DMS153 treated with DMSO at 0.1 percent for 48 hours (cell line): ENCODE data around the gene PCBP4.
A peak's percentile ranks its signal among the peaks of the same experiment; 100 is the strongest.

Experiments
- DNase-seq: peaks from one replicate; lab custom pipeline; 2025; ENCODE audit not compliant: unreplicated experiment; lab: John Stamatoyannopoulos, UW

Gene PCBP4

GRCh38 chr3:51955893-51956770 lies 11.1 kb downstream of the PCBP4 start:
- no peak for DNase-seq

- no peak for DNase-seq
Measured at GRCh38 chr3:51955175-51955892, 11.9 kb downstream of the PCBP4 start, which contains the start of gene GPR62. Gene GPR62 (plus strand): TSS chr3:51955381. CDS start chr3:51955653, 272 bp downstream.

- DNase-seq = no peak
Measured at GRCh38 chr3:51954713-51955112, 12.5 kb downstream of the PCBP4 start.

GRCh38 chr3:51954105-51954504 lies 13.1 kb downstream of the PCBP4 start:
- no peak for DNase-seq

DNA sequence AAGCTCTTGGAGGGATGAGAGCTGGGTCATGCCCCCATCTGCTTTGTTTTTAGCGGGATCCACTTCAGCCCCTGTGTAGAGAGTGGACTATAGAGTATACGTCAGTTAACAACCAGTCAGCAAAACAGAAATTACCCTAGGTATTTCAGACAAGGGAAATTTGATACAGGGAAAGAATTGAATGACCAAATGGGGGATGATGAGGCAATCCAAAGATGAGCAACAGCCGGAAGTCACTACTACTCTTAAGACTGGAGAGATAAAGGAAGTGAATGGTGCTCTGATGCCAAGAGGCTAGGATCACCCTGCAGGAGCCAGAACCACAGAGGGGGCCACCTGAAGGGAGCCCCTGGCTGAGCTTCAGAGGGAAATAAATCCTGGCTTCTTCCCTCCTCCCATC lies 13.8 kb downstream of the PCBP4 start:
- peak; percentile 17 for DNase-seq

GRCh38 chr3:51950899-51951298 lies 16.4 kb downstream of the PCBP4 start:
- DNase-seq = no peak

DNA sequence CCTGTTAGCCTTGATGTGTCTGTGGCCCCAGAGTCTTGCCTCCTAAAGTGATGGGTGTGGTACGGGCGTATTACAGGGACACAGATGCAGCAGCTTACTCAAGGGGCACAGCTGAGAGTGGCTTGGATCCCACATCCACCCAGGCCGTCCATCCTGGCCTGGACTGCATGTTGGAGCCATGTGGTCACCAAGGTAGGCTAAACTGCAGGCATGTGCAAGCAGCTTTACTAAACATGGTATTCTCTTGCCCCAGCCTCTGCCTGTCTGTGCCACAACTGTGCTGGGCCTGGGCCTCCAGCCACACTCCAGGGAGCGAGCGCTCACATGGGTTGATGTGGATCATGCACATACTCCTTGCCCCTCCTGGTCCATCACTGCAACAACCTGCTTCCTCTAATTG lies 18.1 kb downstream of the PCBP4 start:
- no peak for DNase-seq

- no peak for DNase-seq
Measured at GRCh38 chr3:51948016-51948580, 19.2 kb downstream of the PCBP4 start.

- DNase-seq = no peak
Measured at GRCh38 chr3:51947215-51947900, 19.9 kb downstream of the PCBP4 start.

- DNase-seq = no peak
Measured at GRCh38 chr3:51946796-51947195, 20.5 kb downstream of the PCBP4 start.

GRCh38 chr3:51945926-51946705 lies 21.1 kb downstream of the PCBP4 start:
- DNase-seq = no peak

GRCh38 chr3:51945031-51945840 lies 22.0 kb downstream of the PCBP4 start:
- DNase-seq = no peak

DNA sequence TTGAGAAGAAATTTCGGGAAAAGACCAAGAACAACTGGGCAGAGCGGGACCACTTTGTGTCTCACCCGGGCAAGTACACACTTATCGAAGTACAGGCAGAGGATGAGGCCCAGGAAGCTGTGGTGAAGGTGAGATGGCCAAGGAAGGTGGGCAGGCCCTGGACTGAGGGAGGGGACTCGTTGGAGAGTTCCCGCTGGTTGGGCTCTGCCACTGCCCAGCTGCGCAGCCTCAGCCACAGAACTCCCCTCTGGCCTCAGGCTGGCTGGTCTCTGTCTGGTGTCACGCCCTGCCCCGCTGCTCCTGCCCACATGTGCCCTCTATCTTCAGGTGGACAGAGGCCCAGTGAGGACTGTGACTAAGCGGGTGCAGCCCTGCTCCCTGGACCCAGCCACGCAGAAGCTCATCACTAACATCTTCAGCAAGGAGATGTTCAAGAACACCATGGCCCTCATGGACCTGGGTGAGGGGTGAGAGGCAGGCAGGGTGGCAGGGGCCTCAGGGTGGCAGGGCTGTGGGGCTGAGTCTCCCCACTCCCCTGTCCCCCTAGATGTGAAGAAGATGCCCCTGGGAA lies 22.7 kb downstream of the PCBP4 start:
- DNase-seq = no peak

GRCh38 chr3:51943451-51944391 lies 23.5 kb downstream of the PCBP4 start:
- no peak for DNase-seq

DNA sequence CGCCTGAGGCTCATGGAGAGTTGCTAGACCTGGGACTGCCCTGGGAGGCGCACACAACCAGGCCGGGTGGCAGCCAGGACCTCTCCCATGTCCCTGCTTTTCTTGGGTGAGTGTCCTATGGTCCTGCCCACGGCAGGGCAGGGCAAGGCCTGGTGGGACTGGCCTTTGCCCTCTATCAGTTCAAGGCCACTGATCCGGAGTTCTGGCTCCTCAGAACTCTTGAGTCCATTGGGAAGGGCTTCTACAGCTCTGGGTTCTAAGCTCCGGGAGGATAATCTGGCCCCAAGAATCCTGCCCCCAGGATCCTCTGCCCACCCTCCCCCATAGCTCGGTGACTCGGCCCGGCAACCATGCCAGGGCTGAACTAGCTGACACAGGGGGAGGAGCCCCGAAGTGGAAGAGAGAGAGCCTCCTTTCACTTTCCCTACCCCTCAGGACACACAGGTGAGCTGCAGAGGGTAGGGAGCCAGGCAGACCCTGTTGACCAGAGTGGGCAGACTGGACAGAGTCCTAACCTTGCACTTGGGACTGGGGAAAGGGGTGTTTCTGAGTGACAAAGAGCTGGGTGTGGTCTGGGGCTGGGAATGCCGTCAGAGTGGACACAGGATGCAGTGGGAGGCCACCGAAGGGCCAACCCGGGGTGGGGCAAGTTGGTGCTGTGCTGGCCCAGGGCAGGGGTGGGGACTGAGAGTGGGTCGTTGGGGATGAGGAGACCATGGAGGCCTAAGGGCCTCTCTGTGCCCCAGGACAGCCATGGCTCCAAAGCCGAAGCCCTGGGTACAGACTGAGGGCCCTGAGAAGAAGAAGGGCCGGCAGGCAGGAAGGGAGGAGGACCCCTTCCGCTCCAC lies 24.4 kb downstream of the PCBP4 start:
- DNase-seq = no peak

DNA sequence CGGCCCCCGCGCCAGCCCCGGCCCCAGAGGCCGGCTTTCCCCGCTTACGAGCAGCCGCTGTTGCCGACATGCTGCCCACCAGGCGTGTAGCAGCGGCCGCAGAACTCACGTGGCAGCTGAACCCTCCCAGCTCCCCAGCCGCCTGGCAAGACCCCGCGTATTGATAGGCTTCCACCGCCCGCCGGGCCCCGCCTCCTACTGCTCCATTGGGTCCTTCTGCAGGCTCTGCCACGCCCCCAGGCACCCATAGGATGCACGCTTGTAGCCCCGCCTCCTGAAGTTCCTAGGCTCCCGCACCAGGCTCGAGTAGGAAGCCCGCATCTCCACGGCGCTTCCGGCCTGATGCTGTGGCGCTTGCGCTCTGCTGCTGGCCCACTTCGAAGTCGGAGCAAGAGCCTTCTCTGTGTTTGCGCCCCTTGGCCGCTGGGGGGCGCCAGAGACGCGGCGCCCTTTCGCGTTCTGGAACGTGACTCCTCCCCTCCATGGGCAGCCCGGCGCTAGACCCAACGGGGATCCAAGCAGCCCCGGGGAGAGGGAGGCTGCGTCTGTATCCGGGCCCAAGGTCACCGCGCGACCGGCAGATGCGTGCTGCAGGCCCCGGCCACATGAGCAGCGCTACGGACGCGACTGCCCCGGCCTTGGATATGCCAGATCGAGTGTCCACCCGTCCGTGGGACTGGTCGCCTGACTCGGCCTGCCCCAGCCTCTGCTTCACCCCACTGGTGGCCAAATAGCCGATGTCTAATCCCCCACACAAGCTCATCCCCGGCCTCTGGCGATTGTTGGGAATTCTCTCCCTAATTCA lies 25.3 kb downstream of the PCBP4 start, which contains the start of the genes PARP3 and RRP9:
Gene PARP3 (plus strand): TSS at position 566 of the 805 bp plus-strand sequence. CDS start 993 bp downstream, outside the sequence.
Gene RRP9 (minus strand): TSS at position 107 of the 805 bp plus-strand sequence. CDS start 37 bp downstream, at position 70.
- DNase-seq = peak; percentile 90
